Left hindlimb (tissue), 1 donor: ENCODE measurements around the gene RANBP17.
"Not testable (repeated sequence)": the region's sequence is repeated elsewhere in the genome, so short reads cannot be mapped to it uniquely, and the experiment has no call there.

ENCODE experiments used
- DNase-seq: peaks from one replicate; pipeline ENCODE4 v3.0.0-alpha.2; 2018

The RANBP17 gene

DNA sequence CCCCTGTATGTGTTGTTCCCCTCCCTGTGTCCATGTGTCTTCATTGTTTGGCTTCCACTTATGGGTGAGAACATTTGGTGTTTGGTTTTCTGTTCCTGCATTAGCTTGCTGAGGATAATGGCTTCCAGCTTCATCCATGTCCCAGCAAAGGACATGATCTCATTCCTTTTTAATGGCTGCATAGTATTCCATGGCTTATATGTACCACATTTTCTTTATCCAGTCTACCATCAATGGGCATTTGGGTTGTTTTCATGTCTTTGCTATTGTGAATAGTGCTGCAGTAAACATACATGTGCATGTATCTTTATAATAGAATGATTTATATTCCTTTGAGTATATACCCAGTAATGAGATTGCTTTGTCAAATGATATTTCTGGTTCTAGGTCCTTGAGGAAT lies 8.6 kb downstream of the RANBP17 start:
- DNase-seq, result not testable (repeated sequence)

DNA sequence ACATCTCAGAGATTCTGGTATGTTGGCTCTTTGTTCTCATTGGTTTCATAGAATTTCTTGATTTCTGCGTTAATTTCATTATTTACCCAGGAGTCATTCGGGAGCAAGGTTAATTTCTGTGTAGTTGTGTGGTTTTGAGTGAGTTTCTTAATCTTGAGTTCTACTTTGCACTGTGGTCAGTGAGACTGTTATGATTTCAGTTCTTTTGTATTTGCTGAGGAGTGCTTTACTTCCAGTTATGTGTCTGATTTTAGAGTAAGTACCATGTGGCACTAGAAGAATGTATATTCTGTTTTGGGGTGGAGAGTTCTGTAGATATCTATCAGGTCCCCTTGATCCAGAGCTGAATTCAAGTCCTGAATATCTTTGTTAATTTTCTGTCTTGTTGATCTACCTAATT lies 12.2 kb downstream of the RANBP17 start:
- DNase-seq, result no peak

DNA sequence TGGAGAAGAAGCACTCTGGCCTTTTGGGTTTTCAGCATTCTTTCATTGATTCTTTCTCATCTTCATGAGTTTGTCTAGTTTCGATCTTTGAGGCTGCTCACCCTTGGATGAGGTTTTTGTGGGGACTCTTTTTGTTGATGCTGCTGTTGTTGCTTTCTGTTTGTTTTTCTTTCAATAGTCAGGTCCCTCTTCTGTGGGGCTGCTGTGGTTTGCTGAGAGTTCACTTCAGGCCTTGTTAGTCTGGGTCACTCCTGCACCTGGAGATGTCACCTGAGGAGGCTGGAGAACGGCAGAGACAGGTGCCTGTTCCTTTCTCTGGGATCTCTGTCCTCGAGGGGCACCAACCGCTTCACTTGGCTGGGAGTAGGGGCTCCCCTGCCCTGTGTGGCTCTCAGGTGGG lies 14.0 kb downstream of the RANBP17 start:
- no peak for DNase-seq

GRCh38 chr5:170880084-170880483 lies 18.3 kb downstream of the RANBP17 start:
- no peak for DNase-seq

- DNase-seq, result no peak
These were observed 20.5 kb downstream of the RANBP17 start for GRCh38 chr5:170882345-170882744.

GRCh38 chr5:170885256-170885655 lies 23.4 kb downstream of the RANBP17 start:
- no peak for DNase-seq

DNA sequence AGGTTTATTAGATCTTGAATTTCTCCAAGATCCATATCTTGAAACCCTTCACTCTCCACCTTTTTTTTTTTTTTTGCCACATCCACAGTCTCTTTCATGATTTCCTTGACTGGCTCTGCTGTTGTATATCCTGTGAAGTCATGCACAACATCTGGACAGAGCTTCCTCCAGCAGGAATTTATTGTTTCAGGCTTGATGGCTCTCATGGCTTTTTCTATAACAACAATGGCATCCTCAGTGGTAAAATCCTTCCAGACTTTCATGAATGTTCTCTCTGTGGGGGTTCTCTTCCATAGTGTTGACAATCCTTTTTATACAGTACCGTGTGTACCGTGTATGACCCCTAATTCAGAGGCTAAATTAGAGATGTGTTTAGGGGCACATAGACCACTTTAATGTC lies 24.0 kb downstream of the RANBP17 start:
- DNase-seq, result no peak

DNA sequence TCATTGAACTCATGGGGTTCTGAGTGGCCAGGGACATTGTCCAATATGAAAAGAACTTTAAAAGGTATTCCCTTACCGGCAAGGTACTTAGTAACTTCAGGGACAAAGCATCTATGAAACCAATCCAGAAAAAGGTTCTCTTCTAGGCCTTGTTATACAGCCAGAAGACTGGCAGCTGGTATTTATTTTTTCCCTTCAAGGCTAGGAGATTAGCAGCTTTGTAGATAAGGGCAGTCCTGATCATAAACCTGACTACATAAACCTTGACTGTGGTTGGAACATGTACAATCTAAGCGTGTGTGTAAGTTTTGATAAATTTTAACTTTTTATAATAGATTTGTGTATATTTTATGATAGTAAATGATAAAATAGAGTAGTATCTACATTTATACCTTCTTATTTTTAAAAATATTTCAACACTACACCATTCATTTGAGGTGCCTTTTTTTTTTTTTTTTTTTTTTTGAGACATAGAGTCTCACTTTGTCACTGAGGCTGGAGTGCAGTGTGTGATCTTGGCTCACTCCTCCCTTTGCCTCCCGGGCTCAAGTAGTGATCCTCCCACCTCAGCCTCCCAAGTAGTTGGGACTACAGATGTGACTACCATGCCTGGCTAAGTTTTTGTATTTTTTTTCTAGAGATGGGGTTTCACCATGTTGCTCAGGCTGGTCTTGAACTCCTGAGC lies 24.5 kb downstream of the RANBP17 start:
- no peak for DNase-seq

- DNase-seq, result no peak
These were observed 30.4 kb downstream of the RANBP17 start for GRCh38 chr5:170892196-170892595.

DNA sequence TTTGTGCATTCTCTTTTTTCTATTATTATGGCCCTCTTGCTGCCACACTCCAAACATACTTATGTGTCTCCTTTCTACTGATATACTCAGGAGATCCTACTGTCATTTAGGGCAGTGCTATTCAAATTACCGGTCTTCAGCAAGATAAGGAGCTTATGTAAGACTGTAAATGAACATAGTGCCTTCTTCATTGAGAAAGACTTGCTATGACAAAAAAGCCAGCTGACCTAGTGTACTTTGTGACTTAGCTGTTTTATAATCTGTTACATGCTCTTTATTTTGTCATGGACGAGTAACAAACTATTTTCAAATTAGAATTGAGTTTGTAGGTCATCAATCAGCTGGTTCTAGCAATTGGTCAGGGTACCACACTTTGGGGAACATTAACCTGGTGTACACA lies 32.8 kb downstream of the RANBP17 start:
- DNase-seq, result no peak

- DNase-seq, result no peak
These were observed 35.0 kb downstream of the RANBP17 start for GRCh38 chr5:170896779-170897178.

DNA sequence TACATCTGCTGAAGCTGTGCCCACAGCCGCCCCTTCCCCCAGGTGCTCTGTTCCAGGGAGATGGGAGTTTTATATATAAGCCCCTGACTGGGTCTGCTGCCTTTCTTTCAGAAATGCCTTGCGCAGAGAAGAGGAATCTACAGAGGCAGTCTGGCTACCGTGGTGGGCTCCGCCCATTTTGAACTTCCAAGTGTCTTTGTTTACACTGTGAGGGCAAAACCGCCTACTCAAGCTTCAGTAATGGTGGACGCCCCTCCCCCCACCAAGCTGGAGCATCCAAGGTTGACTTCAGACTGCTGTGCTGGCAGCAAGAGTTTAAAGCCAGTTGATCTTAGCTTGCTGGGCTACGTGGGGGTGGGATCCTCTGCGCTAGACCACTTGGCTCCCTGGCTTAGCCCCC lies 41.3 kb downstream of the RANBP17 start:
- DNase-seq, result no peak

GRCh38 chr5:170907758-170908157 lies 45.9 kb downstream of the RANBP17 start:
- DNase-seq, result no peak

DNA sequence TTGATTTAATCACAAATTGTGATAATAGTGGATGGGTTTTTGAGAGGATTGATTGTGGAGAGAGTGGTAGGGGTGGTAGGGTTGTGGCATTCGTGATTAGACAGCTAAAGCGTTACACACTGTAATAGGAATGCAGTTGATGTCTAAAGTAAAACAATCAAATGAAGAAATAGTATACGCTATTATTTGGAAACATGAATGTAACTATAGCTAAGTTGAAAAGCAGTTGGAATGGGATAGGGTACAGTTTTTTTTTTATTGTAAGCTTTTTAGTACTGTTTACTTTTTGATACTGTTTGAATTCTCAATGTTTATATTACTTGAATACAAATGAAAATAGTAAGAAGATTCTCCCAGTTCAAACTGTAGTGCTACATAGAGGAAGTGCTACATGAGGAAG lies 51.8 kb downstream of the RANBP17 start:
- DNase-seq, result no peak

DNA sequence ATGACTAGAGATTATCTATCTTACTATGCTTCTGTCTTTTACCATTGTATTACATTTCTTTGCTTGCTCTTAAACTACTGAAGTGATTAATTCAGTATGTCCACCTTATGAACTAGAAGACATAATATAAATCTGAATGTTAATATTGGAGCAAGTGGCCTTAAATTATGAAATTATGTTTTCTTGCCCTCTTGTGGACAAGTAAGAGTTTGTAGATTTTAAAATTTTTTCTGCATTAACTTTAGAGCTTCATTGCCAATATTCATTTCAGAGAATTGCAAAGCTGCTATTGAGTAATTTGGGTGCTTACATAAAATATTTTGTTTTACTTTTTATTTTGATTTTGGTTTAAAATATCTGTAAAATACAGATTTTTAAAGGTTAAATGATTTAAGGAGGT lies 55.3 kb downstream of the RANBP17 start:
- no peak for DNase-seq

- DNase-seq, result no peak
These were observed 58.4 kb downstream of the RANBP17 start for GRCh38 chr5:170920196-170920595.

GRCh38 chr5:170922331-170922730 lies 60.5 kb downstream of the RANBP17 start:
- DNase-seq, result not testable (repeated sequence)

- no peak for DNase-seq
These were observed 62.2 kb downstream of the RANBP17 start for GRCh38 chr5:170923910-170924620.

DNA sequence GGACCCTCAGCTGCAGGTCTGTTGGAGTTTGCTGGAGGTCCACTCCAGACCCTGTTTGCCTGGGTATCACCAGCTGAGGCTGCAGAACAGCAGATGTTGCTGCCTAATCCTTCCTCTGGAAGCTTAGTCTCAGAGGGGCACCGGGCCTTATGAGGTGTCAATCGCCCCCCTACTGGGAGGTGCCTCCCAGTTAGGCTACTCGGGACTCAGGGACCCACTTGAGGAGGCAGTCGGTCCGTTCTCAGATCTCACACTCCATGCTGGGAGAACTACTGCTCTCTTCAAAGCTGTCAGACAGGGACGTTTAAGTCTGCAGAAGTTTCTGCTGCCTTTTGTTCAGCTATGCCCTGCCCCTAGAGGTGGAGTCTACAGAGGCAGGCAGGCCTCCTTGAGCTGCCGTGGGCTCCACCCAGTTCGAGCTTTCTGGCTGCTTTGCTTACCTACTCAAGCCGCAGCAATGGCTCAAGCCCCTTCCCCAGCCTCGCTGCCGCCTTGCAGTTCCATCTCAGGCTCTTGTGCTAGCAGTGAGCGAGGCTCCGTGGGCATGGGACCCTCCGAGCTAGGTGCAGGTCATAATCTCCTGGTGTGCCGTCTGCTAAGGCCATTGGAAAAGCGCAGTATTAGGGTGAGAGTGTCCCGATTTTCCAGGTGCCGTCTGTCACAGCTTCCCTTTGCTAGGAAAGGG lies 73.9 kb downstream of the RANBP17 start:
- DNase-seq, result not testable (repeated sequence)

- no peak for DNase-seq
These were observed 75.3 kb downstream of the RANBP17 start for GRCh38 chr5:170937072-170937471.

GRCh38 chr5:170937914-170938313 lies 76.1 kb downstream of the RANBP17 start:
- DNase-seq, result no peak

DNA sequence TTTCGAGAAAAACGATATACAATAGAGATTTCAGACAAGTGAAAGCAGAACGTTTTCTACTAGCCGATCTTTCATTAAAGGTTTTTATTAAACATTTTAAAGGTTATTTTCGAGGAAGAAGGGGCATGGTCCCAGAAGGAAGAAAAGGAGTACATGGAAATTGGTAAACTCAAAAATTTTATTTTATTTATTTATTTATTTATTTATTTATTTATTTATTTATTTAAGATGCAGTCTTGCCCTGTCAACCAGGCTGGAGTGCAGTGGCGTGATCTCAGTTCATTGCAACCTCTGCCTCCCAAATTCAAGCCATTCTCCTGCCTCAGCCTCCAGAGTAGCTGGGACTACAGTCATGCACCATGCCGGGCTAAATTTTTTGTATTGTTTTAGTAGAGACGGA lies 77.4 kb downstream of the RANBP17 start:
- no peak for DNase-seq

- DNase-seq, result no peak
These were observed 80.0 kb downstream of the RANBP17 start for GRCh38 chr5:170941788-170942187.

DNA sequence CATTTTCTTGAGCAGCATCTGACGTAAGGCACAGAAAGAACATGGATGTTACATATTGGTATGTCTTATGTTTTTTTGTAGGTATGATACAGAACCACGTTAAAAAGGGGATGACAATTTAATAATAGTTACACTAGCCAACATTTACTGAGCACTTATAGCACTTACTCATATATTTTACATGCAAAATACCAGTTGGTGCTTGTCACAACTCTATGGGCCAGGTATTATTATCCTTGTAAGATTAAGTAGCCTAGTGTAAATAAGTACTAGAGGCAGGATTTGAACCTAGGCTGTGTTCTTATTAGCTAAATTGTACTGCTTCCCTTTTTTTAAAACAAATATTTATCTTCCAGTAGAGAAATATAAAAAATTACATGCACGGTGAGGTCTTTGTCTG lies 83.5 kb downstream of the RANBP17 start:
- no peak for DNase-seq
